PFSK-1 (cell line): ENCODE results near the gene PLEKHH1.

Source experiments
- POLR2AphosphoS5 ChIP-seq: IDR thresholded peaks from 2 replicates; pipeline ENCODE4 v1.6.1; 2012; ENCODE audit warnings: low read depth, mild to moderate bottlenecking, control low read depth, low read length, moderate library complexity
- TAF1 ChIP-seq: IDR thresholded peaks from 2 replicates; pipeline ENCODE4 v1.6.1; 2012; ENCODE audit warnings: low read length, control low read depth, borderline replicate concordance; ENCODE audit not compliant: insufficient read depth

- no peak for TF ChIP-seq TAF1
- TF ChIP-seq POLR2AphosphoS5, result no peak
Measured at GRCh38 chr14:67562025-67562775, 29.1 kb downstream of the PLEKHH1 start.
